Naive thymus-derived CD4-positive, alpha-beta T cell (primary cell): ENCODE results near the gene KIRREL2. TPM values are rescaled to one million over a fixed set of nuclear protein-coding genes. Genes with fewer than 3 reads are reported as not detected.
A peak's percentile ranks its signal among the peaks of the same experiment; 100 is the strongest.

Experiments used
- ATAC-seq: fragments of 150-1000 bp; cut with Tn5 transposase; 2 replicates; pipeline ENCODE4 v1.10.0; 2021; ENCODE audit warnings: mild to moderate bottlenecking, moderate library complexity
- CTCF ChIA-PET: fragments of 350-600 bp; sonication (Branson Sonifier 250); formaldehyde crosslinking; loops from one replicate; lab custom pipeline; 2021; ENCODE audit warnings: antibody characterized with exemption; lab: Charles Lee
- POLR2A ChIA-PET: fragments of 350-600 bp; sonication (Branson Sonifier 250); formaldehyde crosslinking; loops from one replicate; lab custom pipeline; 2021; ENCODE audit warnings: antibody characterized with exemption, inconsistent platforms; lab: Charles Lee
- DNase-seq, 9 donors: peaks; one replicate each; pipeline versions ENCODE4 v3.0.0 to v3.0.0-alpha.2; 2020 to 2022; ENCODE audit warnings: mixed read lengths in 1 of 9
- H3K27ac ChIP-seq: one replicate; pipeline ENCODE4 v1.7.0; 2013; ENCODE audit warnings: mild to moderate bottlenecking, low read depth, low read length, moderate library complexity
- H3K27me3 ChIP-seq, 2 donors: one replicate each; pipeline ENCODE4 v1.7.0; 2013; ENCODE audit warnings: low read length in 2 of 2, mild to moderate bottlenecking in 2 of 2, moderate library complexity in 2 of 2; ENCODE audit not compliant: control insufficient read depth in 2 of 2, insufficient read depth in 2 of 2
- H3K36me3 ChIP-seq, 3 experiments: 1 replicate in 2 of 3; 2 replicates in 1 of 3; pipeline ENCODE4 v1.7.0; 2013; ENCODE audit warnings: low read length in 3 of 3, mild to moderate bottlenecking in 3 of 3, moderate library complexity in 1 of 3; ENCODE audit not compliant: insufficient read depth in 3 of 3, control insufficient read depth in 2 of 3
- H3K4me1 ChIP-seq, 2 donors: one replicate each; pipeline ENCODE4 v1.7.0; 2013; ENCODE audit warnings: low read length in 2 of 2, mild to moderate bottlenecking in 2 of 2, moderate library complexity in 1 of 2; ENCODE audit not compliant: control insufficient read depth in 2 of 2, insufficient read depth in 2 of 2
- H3K4me3 ChIP-seq: 2 replicates; pipeline ENCODE4 v1.7.0; 2013; ENCODE audit warnings: mild to moderate bottlenecking, low read length
- H3K9me3 ChIP-seq, 3 experiments: 1 replicate in 2 of 3; 2 replicates in 1 of 3; pipeline ENCODE4 v1.7.0; 2013; ENCODE audit warnings: low read length in 3 of 3; ENCODE audit not compliant: control insufficient read depth in 2 of 3
- H3K27ac Mint-ChIP-seq, 9 donors: one replicate each; pipeline ENCODE4 v1.8.0; 2020 to 2022; ENCODE audit warnings: mixed read lengths in 9 of 9, mild to moderate bottlenecking in 8 of 9, moderate library complexity in 5 of 9, inconsistent platforms in 2 of 9
- H3K27me3 Mint-ChIP-seq, 5 donors: one replicate each; pipeline ENCODE4 v1.8.0; 2021 to 2022; ENCODE audit warnings: mixed read lengths in 5 of 5, mild to moderate bottlenecking in 1 of 5
- H3K36me3 Mint-ChIP-seq, 5 donors: one replicate each; pipeline ENCODE4 v1.8.0; 2020 to 2022; ENCODE audit warnings: mixed read lengths in 5 of 5, mild to moderate bottlenecking in 3 of 5, inconsistent platforms in 1 of 5
- H3K4me1 Mint-ChIP-seq, 7 donors: one replicate each; pipeline ENCODE4 v1.8.0; 2020 to 2022; ENCODE audit warnings: mixed read lengths in 7 of 7, mild to moderate bottlenecking in 3 of 7, inconsistent platforms in 1 of 7
- H3K4me3 Mint-ChIP-seq, 10 donors: one replicate each; pipeline ENCODE4 v1.8.0; 2020 to 2022; ENCODE audit warnings: mild to moderate bottlenecking in 10 of 10, mixed read lengths in 10 of 10, moderate library complexity in 6 of 10, inconsistent platforms in 2 of 10
- H3K9me3 Mint-ChIP-seq, 11 donors: one replicate each; pipeline ENCODE4 v1.8.0; 2020 to 2022; ENCODE audit warnings: mixed read lengths in 11 of 11, mild to moderate bottlenecking in 4 of 11, inconsistent platforms in 1 of 11, moderate library complexity in 1 of 11
- intact Hi-C, 2 donors: fragments of 100-400 bp; cut with micrococcal nuclease; formaldehyde crosslinking; loops; one replicate each; pipeline ENCODE4 v1.15.1; 2023
- polyA plus RNA-seq, 2 donors: library from polyadenylated mRNA; unstranded; fragments of 300-500 nt; fragmentation: Illumina TruSeq; gene quantifications; one replicate each; pipeline ENCODE4 v1.2.3, GENCODE V29; 2021
- total RNA-seq, 6 experiments: library from RNA in 5 of 6; stranded (reverse) in 5 of 6; gene quantifications; 1 replicate in 5 of 6; 2 replicates in 1 of 6; pipeline ENCODE4 v1.2.3 and lab custom pipeline; 2021 to 2026

Gene KIRREL2
- total and polyA plus RNA-seq, 7 experiments from 2014 or later, result 0.16 to 1.3 (median 0.29) TPM; not detected in 4

- H3K27me3 Mint-ChIP-seq, result peaks cover 49 to 72% (median 60%) of the 10 kb centered on the region in 5 donors
- peaks cover 0 to 19% (median 7%) of the 10 kb centered on the region in 11 donors for H3K9me3 Mint-ChIP-seq
- peak overlapping the region; percentile 59 to 90 (median 79) for H3K4me3 Mint-ChIP-seq
- Histone ChIP-seq H3K9me3 (no peaks in the 10 kb centered on the region), H3K36me3 (no peaks in the 10 kb centered on the region), H3K4me1 (peaks cover 0 to 6% of the 10 kb centered on the region in 2 donors), H3K27ac (no peak overlapping the region), H3K27me3 (peaks cover 6 to 25% of the 10 kb centered on the region in 2 donors), H3K4me3 (no peak overlapping the region)
- no peak overlapping the region for H3K27ac Mint-ChIP-seq
- intact Hi-C loops, result no loop called here
- peaks cover 0 to 14% (median 7%) of the 10 kb centered on the region in 5 donors for H3K36me3 Mint-ChIP-seq
- DNase-seq (no peak), ATAC-seq (no peak)
- peaks cover 9 to 31% (median 21%) of the 10 kb centered on the region in 7 donors for H3K4me1 Mint-ChIP-seq
- POLR2A ChIA-PET, result no interaction called here
- CTCF ChIA-PET, result interaction anchor here (0.6 kb wide), 1 partner anchor 41 kb away, joined by 3 read pairs; no protein-coding TSS in a partner anchor
Observed at GRCh38 chr19:35844482-35845214, 12.1 kb upstream of the KIRREL2 start.

- H3K27me3 Mint-ChIP-seq, result peaks cover 49 to 79% (median 60%) of the 10 kb centered on the region in 5 donors
- intact Hi-C loops, result no loop called here
- no peak overlapping the region for H3K27ac ChIP-seq
- ChIA-PET POLR2A (no interaction called here), CTCF (interaction anchor here (0.6 kb wide), 1 partner anchor 40 kb away, joined by 3 read pairs; no protein-coding TSS in a partner anchor)
- peaks cover 0 to 14% (median 7%) of the 10 kb centered on the region in 5 donors for H3K36me3 Mint-ChIP-seq
- ATAC-seq (peak; percentile 40), DNase-seq (no peak)
- H3K9me3 ChIP-seq, result no peaks in the 10 kb centered on the region
- no peak overlapping the region for H3K27ac Mint-ChIP-seq
- peaks cover 0 to 19% (median 7%) of the 10 kb centered on the region in 11 donors for H3K9me3 Mint-ChIP-seq
- H3K27me3 ChIP-seq, result peaks cover 6 to 25% of the 10 kb centered on the region in 2 donors
- H3K4me3 Mint-ChIP-seq, result peak overlapping the region; percentile 59 to 90 (median 79)
- peaks cover 0 to 6% of the 10 kb centered on the region in 2 donors for H3K4me1 ChIP-seq
- H3K36me3 ChIP-seq, result no peaks in the 10 kb centered on the region
- H3K4me3 ChIP-seq, result no peak overlapping the region
- H3K4me1 Mint-ChIP-seq, result peaks cover 9 to 31% (median 21%) of the 10 kb centered on the region in 7 donors
Observed at GRCh38 chr19:35845215-35846037, 11.3 kb upstream of the KIRREL2 start.

GRCh38 chr19:35846038-35846668 lies 10.6 kb upstream of the KIRREL2 start:
- peak overlapping the region; percentile 44 to 80 (median 58) for H3K4me3 Mint-ChIP-seq
- H3K9me3 ChIP-seq, result no peaks in the 10 kb centered on the region
- POLR2A ChIA-PET, result no interaction called here
- peaks cover 0 to 6% of the 10 kb centered on the region in 2 donors for H3K4me1 ChIP-seq
- peaks cover 6 to 25% of the 10 kb centered on the region in 2 donors for H3K27me3 ChIP-seq
- H3K27ac ChIP-seq, result no peak overlapping the region
- peaks cover 56 to 85% (median 67%) of the 10 kb centered on the region in 5 donors for H3K27me3 Mint-ChIP-seq
- H3K9me3 Mint-ChIP-seq, result peaks cover 0 to 19% (median 7%) of the 10 kb centered on the region in 11 donors
- intact Hi-C loops, result no loop called here
- CTCF ChIA-PET, result interaction anchor here (0.7 kb wide), 1 partner anchor 106 kb away, joined by 3 read pairs; no protein-coding TSS in a partner anchor
- ATAC-seq (no peak), DNase-seq (no peak)
- H3K4me3 ChIP-seq, result no peak overlapping the region
- H3K36me3 ChIP-seq, result no peaks in the 10 kb centered on the region
- no peak overlapping the region for H3K27ac Mint-ChIP-seq
- peaks cover 9 to 31% (median 21%) of the 10 kb centered on the region in 7 donors for H3K4me1 Mint-ChIP-seq
- H3K36me3 Mint-ChIP-seq, result peaks cover 0 to 14% (median 7%) of the 10 kb centered on the region in 5 donors

DNA sequence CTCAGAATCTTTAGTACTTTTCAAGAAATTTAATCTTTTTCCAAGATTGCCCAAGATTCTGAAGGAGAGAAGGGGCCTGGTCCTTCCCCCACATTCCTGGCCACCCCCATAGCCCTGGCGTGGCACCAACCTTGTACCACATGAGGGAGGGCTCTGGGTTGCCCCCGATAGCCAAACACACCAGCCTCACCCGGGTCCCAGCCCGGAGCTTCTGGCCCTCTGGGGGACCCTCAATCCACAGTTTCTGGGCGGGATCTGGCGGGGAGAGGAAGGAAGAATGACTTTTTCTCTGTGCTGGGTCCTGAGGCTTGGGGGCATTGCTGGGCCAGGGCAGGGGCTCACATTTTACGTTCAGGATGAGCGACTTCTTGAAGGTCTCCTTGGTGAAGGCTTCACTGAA lies 8.8 kb upstream of the KIRREL2 start:
- H3K36me3 ChIP-seq, result no peaks in the 10 kb centered on the region
- peaks cover 0 to 6% of the 10 kb centered on the region in 2 donors for H3K4me1 ChIP-seq
- peaks cover 0 to 10% (median 2%) of the 10 kb centered on the region in 11 donors for H3K9me3 Mint-ChIP-seq
- peaks cover 0 to 8% (median 1%) of the 10 kb centered on the region in 5 donors for H3K36me3 Mint-ChIP-seq
- H3K9me3 ChIP-seq, result no peaks in the 10 kb centered on the region
- intact Hi-C loops, result no loop called here
- H3K27ac Mint-ChIP-seq, result no peak overlapping the region
- H3K27ac ChIP-seq, result no peak overlapping the region
- H3K4me1 Mint-ChIP-seq, result peaks cover 9 to 31% (median 23%) of the 10 kb centered on the region in 7 donors
- H3K27me3 Mint-ChIP-seq, result peaks cover 53 to 82% (median 68%) of the 10 kb centered on the region in 5 donors
- ChIA-PET POLR2A (no interaction called here), CTCF (no interaction called here)
- no peak overlapping the region for H3K4me3 ChIP-seq
- ATAC-seq, result no peak
- peak overlapping the region in 1 of 10 donors; percentile 38 for H3K4me3 Mint-ChIP-seq
- H3K27me3 ChIP-seq, result peaks cover 6 to 25% of the 10 kb centered on the region in 2 donors
- DNase-seq, result no peak

DNA sequence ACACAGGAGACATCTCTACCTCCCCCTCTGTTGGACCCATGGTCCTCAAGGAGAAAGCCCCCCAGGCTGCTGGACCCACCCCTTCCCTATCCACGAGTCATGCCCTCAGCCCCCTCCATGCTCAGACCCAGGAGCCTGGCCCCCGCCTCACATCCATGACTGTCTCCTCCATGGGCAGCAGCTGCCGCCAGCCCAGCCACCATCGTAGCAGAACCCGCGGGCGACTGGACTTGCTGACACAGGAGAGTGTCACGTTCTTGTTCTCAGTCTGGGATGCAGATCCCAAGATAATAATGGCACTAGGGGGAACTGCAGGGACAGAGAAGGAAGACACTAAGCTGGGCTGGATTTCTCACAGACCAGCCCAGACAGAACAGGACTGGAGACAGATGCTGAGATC lies 8.2 kb upstream of the KIRREL2 start:
- no peak overlapping the region for H3K27ac Mint-ChIP-seq
- DNase-seq, result no peak
- H3K4me3 Mint-ChIP-seq, result no peak overlapping the region
- Histone ChIP-seq H3K4me3 (no peak overlapping the region), H3K4me1 (peaks cover 0 to 6% of the 10 kb centered on the region in 2 donors), H3K9me3 (no peaks in the 10 kb centered on the region), H3K27ac (no peak overlapping the region), H3K36me3 (no peaks in the 10 kb centered on the region), H3K27me3 (peaks cover 5 to 19% of the 10 kb centered on the region in 2 donors)
- CTCF ChIA-PET, result no interaction called here
- ATAC-seq, result no peak
- POLR2A ChIA-PET, result no interaction called here
- peaks cover 11 to 28% (median 23%) of the 10 kb centered on the region in 7 donors for H3K4me1 Mint-ChIP-seq
- H3K9me3 Mint-ChIP-seq, result peaks cover 0 to 10% (median 0%) of the 10 kb centered on the region in 11 donors
- intact Hi-C loops, result no loop called here
- peaks cover 0 to 8% (median 0%) of the 10 kb centered on the region in 5 donors for H3K36me3 Mint-ChIP-seq
- H3K27me3 Mint-ChIP-seq, result peaks cover 47 to 81% (median 68%) of the 10 kb centered on the region in 5 donors

DNA sequence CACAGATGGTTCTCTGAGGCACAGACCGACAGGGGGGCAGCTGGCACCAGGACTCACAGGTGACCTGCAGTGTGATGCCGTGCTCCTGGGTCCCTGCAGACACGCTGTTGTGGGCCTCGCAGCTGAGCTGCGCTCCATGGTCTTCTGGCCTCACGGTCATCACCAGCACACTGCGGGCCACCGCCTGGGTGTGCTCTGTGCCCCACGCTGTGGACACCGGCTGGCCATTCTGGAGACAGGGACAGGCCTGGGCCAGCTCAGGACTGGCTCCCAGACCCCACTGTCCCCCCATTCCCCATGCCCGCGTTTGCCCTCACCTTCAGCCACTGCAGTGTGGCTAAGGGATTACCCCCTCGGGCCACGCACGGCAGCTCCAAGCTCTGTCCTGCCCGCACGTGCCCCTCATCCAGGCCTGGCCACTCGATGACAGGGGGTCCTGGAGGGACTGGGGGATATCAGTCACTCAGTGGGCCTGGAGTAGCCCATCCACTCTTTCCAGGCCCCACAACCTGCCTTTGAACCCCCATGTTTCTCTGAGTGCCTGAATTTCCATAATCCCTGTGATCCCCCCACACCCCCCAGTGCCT lies 7.7 kb upstream of the KIRREL2 start:
- H3K27ac Mint-ChIP-seq, result no peak overlapping the region
- H3K4me1 ChIP-seq, result peaks cover 0 to 6% of the 10 kb centered on the region in 2 donors
- H3K9me3 Mint-ChIP-seq, result peaks cover 0 to 10% (median 0%) of the 10 kb centered on the region in 11 donors
- no peak overlapping the region for H3K4me3 ChIP-seq
- H3K4me1 Mint-ChIP-seq, result peaks cover 11 to 25% (median 23%) of the 10 kb centered on the region in 7 donors
- peaks cover 0 to 15% of the 10 kb centered on the region in 2 donors for H3K27me3 ChIP-seq
- H3K4me3 Mint-ChIP-seq, result no peak overlapping the region
- no peak for ATAC-seq
- H3K9me3 ChIP-seq, result no peaks in the 10 kb centered on the region
- CTCF ChIA-PET, result no interaction called here
- H3K36me3 Mint-ChIP-seq, result peaks cover 0 to 8% (median 0%) of the 10 kb centered on the region in 5 donors
- intact Hi-C loops, result no loop called here
- H3K36me3 ChIP-seq, result no peaks in the 10 kb centered on the region
- POLR2A ChIA-PET, result no interaction called here
- H3K27me3 Mint-ChIP-seq, result peaks cover 43 to 80% (median 64%) of the 10 kb centered on the region in 5 donors
- no peak for DNase-seq
- no peak overlapping the region for H3K27ac ChIP-seq
